ENCODE data around the gene CDK14. TPM values are rescaled to one million over a fixed set of nuclear protein-coding genes. Genes with fewer than 3 reads are reported as not detected.
"Not testable (repeated sequence)": the region's sequence is repeated elsewhere in the genome, so short reads cannot be mapped to it uniquely, and the experiment has no call there.

Gene CDK14
- total RNA-seq, 1 donor from 2014 or later: 6.4 TPM

DNA sequence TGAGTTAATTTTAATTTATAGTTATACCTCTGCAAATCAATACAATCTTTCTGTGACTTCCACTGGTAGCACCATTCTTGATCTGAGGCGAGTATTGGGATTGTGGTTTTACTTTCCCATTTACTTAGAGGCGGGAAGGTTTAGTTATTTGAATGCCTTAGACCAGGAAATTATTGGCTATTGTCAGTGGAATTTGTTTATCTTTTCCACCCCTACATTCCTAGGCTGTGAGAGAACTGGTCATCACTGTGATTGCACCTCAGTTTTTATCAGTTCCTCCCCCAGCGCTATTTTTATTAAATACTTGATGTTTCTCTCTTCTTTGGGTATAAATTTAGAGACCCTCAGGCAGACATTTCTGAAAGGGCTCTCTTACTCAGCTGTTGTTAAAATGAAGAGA is 29.9 kb downstream of the CDK14 start:
- TF ChIP-seq, protein P1, sequence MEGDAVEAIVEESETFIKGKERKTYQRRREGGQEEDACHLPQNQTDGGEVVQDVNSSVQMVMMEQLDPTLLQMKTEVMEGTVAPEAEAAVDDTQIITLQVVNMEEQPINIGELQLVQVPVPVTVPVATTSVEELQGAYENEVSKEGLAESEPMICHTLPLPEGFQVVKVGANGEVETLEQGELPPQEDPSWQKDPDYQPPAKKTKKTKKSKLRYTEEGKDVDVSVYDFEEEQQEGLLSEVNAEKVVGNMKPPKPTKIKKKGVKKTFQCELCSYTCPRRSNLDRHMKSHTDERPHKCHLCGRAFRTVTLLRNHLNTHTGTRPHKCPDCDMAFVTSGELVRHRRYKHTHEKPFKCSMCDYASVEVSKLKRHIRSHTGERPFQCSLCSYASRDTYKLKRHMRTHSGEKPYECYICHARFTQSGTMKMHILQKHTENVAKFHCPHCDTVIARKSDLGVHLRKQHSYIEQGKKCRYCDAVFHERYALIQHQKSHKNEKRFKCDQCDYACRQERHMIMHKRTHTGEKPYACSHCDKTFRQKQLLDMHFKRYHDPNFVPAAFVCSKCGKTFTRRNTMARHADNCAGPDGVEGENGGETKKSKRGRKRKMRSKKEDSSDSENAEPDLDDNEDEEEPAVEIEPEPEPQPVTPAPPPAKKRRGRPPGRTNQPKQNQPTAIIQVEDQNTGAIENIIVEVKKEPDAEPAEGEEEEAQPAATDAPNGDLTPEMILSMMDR (conservative IDR thresholded peaks at IDR 0.05; ENCODE audit: low read depth, low read length): no peak
- H3K4me3 ChIP-seq (ENCODE audit: low read depth, low read length): no peak overlapping the region
- no peak for DNase-seq (ENCODE audit: low read depth)

DNA sequence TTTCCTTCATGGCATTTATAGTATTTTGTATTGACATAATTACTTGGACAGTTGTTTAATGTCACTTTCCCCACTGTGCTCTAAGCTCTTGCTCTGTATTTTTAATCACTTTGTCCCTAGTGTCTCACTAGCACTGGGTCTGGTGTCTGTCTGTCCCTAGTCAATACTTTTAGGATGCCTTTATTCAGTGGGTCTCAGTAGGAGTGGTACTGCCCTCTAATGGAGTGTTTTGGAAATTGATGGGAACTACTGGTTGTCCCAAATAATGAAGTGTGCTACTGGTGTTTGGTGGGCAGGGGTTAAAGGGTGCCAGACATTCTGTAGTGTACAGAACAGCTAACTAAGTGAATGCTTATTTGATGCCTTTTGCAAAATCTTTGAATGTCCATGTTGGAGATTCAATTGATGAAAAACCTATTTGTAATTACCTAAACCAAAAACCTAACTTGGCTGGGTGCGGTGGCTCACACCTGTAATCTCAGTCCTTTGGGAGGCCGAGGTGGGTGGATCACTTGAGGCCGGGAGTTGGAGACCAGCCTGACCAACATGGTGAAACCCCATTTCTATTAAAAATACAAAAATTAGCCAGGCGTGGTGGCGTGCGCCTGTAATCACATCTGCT is 33.3 kb downstream of the CDK14 start:
- H3K4me3 ChIP-seq (ENCODE audit: low read depth, low read length): no peak overlapping the region
- no peak for DNase-seq (ENCODE audit: low read depth)
- TF ChIP-seq, protein P1 (conservative IDR thresholded peaks at IDR 0.05; ENCODE audit: low read depth, low read length): peak; percentile 82

- TF ChIP-seq, protein P1 (conservative IDR thresholded peaks at IDR 0.05; ENCODE audit: low read depth, low read length): no peak
- DNase-seq (ENCODE audit: low read depth): no peak
- H3K4me3 ChIP-seq (ENCODE audit: low read depth, low read length): no peak overlapping the region
Observed at GRCh38 chr7:90631502-90631901, 35.4 kb downstream of the CDK14 start.

GRCh38 chr7:90639683-90640082 is 43.6 kb downstream of the CDK14 start:
- DNase-seq (ENCODE audit: low read depth): not testable (repeated sequence)

GRCh38 chr7:90642978-90643377 is 46.9 kb downstream of the CDK14 start:
- TF ChIP-seq, protein P1 (conservative IDR thresholded peaks at IDR 0.05; ENCODE audit: low read depth, low read length): no peak
- H3K4me3 ChIP-seq (ENCODE audit: low read depth, low read length): no peak overlapping the region
- no peak for DNase-seq (ENCODE audit: low read depth)

More at GRCh38 chr7:90639683-90640082, 43.6 kb downstream of the CDK14 start:
- H3K4me3 ChIP-seq (ENCODE audit: low read depth, low read length): not testable (repeated sequence)

DNA sequence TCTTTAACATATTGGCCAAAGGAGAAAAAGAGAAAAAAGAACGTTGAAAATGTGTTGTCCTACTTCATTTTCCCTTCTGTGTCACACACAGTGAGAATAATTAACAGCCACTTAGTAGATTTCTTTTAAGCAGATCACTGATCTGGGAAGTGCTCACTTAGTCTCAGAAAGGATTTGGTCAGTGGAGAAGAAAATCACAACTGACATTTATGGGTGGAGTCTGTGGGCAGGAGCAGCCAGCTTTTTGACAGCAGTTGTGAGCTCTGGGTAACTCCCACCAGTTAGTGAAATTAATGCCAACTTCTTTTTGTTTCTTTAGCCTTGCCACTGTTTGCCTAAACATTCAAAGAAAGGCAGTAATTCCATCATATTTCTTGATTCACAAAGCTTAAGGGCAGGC is 49.7 kb downstream of the CDK14 start:
- DNase-seq (ENCODE audit: low read depth): no peak
- TF ChIP-seq, protein P1 (conservative IDR thresholded peaks at IDR 0.05; ENCODE audit: low read depth, low read length): no peak
- no peak overlapping the region for H3K4me3 ChIP-seq (ENCODE audit: low read depth, low read length)

- H3K4me3 ChIP-seq (ENCODE audit: low read depth, low read length): no peak overlapping the region
- TF ChIP-seq, protein P1 (conservative IDR thresholded peaks at IDR 0.05; ENCODE audit: low read depth, low read length): no peak
- no peak for DNase-seq (ENCODE audit: low read depth)
Observed at GRCh38 chr7:90648107-90648506, 52.0 kb downstream of the CDK14 start.
